HCT116 (cell line): ENCODE measurements around the gene HSPA12A. TPM values are rescaled to one million over a fixed set of nuclear protein-coding genes. Genes with fewer than 3 reads are reported as not detected.

Experiments used
- ATAC-seq: fragments of 200-7000 bp; cut with Tn5 transposase; 2 replicates; pipeline ENCODE4 v1.9.1; 2020; ENCODE audit warnings: mild to moderate bottlenecking, moderate library complexity
- BruUV-seq: library from RNA; stranded (reverse); fragments of 400-500 nt; replicated peaks from 2 replicates; lab custom pipeline; 2021; lab: Mats Ljungman, UMichigan
- CTCF ChIA-PET: fragments of 300-600 bp; sonication (Branson Sonifier 250); formaldehyde crosslinking; loops from one replicate; lab custom pipeline; 2021; ENCODE audit warnings: antibody characterized with exemption; lab: Charles Lee
- POLR2A ChIA-PET: fragments of 300-600, 350-600 bp; sonication (Branson Sonifier 250); formaldehyde crosslinking; loops from one replicate; lab custom pipeline; 2021; ENCODE audit warnings: antibody characterized with exemption; lab: Charles Lee
- RAD21 ChIA-PET, 2 experiments: fragments of 300-600 bp; sonication (Branson Sonifier 250); formaldehyde crosslinking; loops; one replicate each; lab custom pipeline; 2023; ENCODE audit warnings: low total read pairs in 2 of 2; ENCODE audit not compliant: uncharacterized antibody in 2 of 2, unreplicated experiment in 2 of 2, low non-redundant PET in 1 of 2; lab: Charles Lee
- DNase-seq: peaks from one replicate; pipeline ENCODE4 v3.0.0-alpha.2; 2010; ENCODE audit warnings: low read depth, low spot score
- H2AFZ ChIP-seq: fragments of 200-600 bp; shearing (Covaris generic), sonication (generic); 2 replicates; pipeline ENCODE4 v1.6.1; 2017; ENCODE audit warnings: low read depth, mixed run types, mixed read lengths, antibody characterized with exemption, low read length; ENCODE audit not compliant: poor library complexity, severe bottlenecking
- H3K27ac ChIP-seq: 2 replicates; pipeline ENCODE4 v1.5.1; 2012; ENCODE audit warnings: low read depth, low read length
- H3K27me3 ChIP-seq: fragments of 200-600 bp; sonication (generic); 2 replicates; pipeline ENCODE4 v1.6.1; 2016; ENCODE audit warnings: mixed run types, low read length, mixed read lengths; ENCODE audit not compliant: insufficient read depth
- H3K36me3 ChIP-seq, 2 experiments: fragments of 200-500 bp in 1 of 2; fragments of 200-600 bp in 1 of 2; sonication (Bioruptor generic) in 1 of 2; sonication (generic) in 1 of 2; 2 replicates each; pipeline versions ENCODE4 v1.5.1 to v1.6.1; 2014 to 2016; ENCODE audit warnings: low read length in 2 of 2, inconsistent platforms in 1 of 2, mixed read lengths in 1 of 2, mixed run types in 1 of 2; ENCODE audit not compliant: insufficient read depth in 2 of 2, control insufficient read depth in 1 of 2
- H3K4me1 ChIP-seq, 2 experiments: fragments of 200-600 bp in 1 of 2; sonication (generic) in 1 of 2; 2 replicates each; pipeline versions ENCODE4 v1.5.1 to v1.6.1; 2012 to 2017; ENCODE audit warnings: low read length in 2 of 2, inconsistent platforms in 1 of 2, mild to moderate bottlenecking in 1 of 2, mixed read lengths in 1 of 2, mixed run types in 1 of 2, moderate library complexity in 1 of 2; ENCODE audit not compliant: insufficient read depth in 2 of 2, control insufficient read depth in 1 of 2
- H3K4me2 ChIP-seq: fragments of 200-600 bp; sonication (generic); 2 replicates; pipeline ENCODE4 v1.6.1; 2017; ENCODE audit warnings: mixed run types, low read length, mixed read lengths
- H3K4me3 ChIP-seq, 2 experiments: fragments of 200-600 bp in 1 of 2; sonication (generic) in 1 of 2; replicated peaks in 1 of 2; 2 replicates each; pipeline ENCODE4 v1.5.1; 2011 to 2016; ENCODE audit warnings: low read length in 2 of 2, control low read depth in 1 of 2, low read depth in 1 of 2, mild to moderate bottlenecking in 1 of 2, mixed read lengths in 1 of 2, mixed run types in 1 of 2
- H3K79me2 ChIP-seq: fragments of 200-600 bp; sonication (generic); 2 replicates; pipeline ENCODE4 v1.6.1; 2017; ENCODE audit warnings: mild to moderate bottlenecking, mixed run types, low read length, moderate library complexity, mixed read lengths; ENCODE audit not compliant: insufficient read depth
- H3K9ac ChIP-seq: fragments of 200-600 bp; sonication (generic); 2 replicates; pipeline ENCODE4 v1.6.1; 2016; ENCODE audit warnings: low read length, mixed read lengths
- H3K9me2 ChIP-seq: fragments of 200-600 bp; sonication (generic), shearing (Covaris generic); 2 replicates; pipeline ENCODE4 v1.6.1; 2017; ENCODE audit warnings: mixed run types, mild to moderate bottlenecking, moderate library complexity; ENCODE audit not compliant: insufficient read depth
- H3K9me3 ChIP-seq, 2 experiments: fragments of 200-500 bp in 1 of 2; fragments of 200-600 bp in 1 of 2; sonication (Bioruptor generic) in 1 of 2; sonication (generic) in 1 of 2; 2 replicates each; pipeline ENCODE4 v1.6.1; 2014 to 2017; ENCODE audit warnings: low read length in 2 of 2, mixed read lengths in 2 of 2, inconsistent platforms in 1 of 2, low read depth in 1 of 2, mild to moderate bottlenecking in 1 of 2, mixed run types in 1 of 2, moderate library complexity in 1 of 2; ENCODE audit not compliant: control insufficient read depth in 1 of 2, insufficient read depth in 1 of 2
- H4K20me1 ChIP-seq: fragments of 200-600 bp; sonication (generic), shearing (Covaris generic); 2 replicates; pipeline ENCODE4 v1.6.1; 2017; ENCODE audit warnings: mixed run types, mild to moderate bottlenecking, moderate library complexity; ENCODE audit not compliant: insufficient read depth
- CTCF ChIP-seq, 3 experiments: fragments of 200-600 bp in 1 of 3; sonication (generic) in 1 of 3; IDR thresholded peaks in 2 of 3; conservative IDR thresholded peaks in 1 of 3; 2 replicates each; pipeline ENCODE4 v1.5.1; 2012 to 2017; ENCODE audit warnings: low read depth in 2 of 3, low read length in 2 of 3, antibody characterized with exemption in 1 of 3, borderline replicate concordance in 1 of 3, control low read depth in 1 of 3, mild to moderate bottlenecking in 1 of 3, mixed read lengths in 1 of 3, mixed run types in 1 of 3, moderate library complexity in 1 of 3; ENCODE audit not compliant: insufficient read depth in 1 of 3
- ELF1 ChIP-seq: IDR thresholded peaks from 2 replicates; pipeline ENCODE4 v1.6.1; 2012; ENCODE audit warnings: low read depth, borderline replicate concordance
- JUND ChIP-seq: IDR thresholded peaks from 2 replicates; pipeline ENCODE4 v1.6.1; 2012
- MAX ChIP-seq: IDR thresholded peaks from 2 replicates; pipeline ENCODE4 v1.6.1; 2012
- REST ChIP-seq: IDR thresholded peaks from 2 replicates; pipeline ENCODE4 v1.6.1; 2012; ENCODE audit warnings: low read depth
- intact Hi-C: fragments of 100-400 bp; cut with micrococcal nuclease; formaldehyde crosslinking; loops from 2 replicates; pipeline ENCODE4 v1.10.0; 2022
- total RNA-seq: library from RNA; stranded (reverse); gene quantifications from one replicate; pipeline ENCODE4 v1.2.1, GENCODE V29; 2021; ENCODE audit not compliant: unreplicated experiment

The HSPA12A gene
- total RNA-seq, 1 experiment from 2014 or later: 19.8 TPM

- Histone ChIP-seq H3K9me2 (no peaks in the 10 kb centered on the region), H3K4me1 (peaks cover 0 to 5% of the 10 kb centered on the region in 2 experiments; a peak in 1 of 4 replicates), H3K27me3 (no peaks in the 10 kb centered on the region), H3K9me3 (no peaks in the 10 kb centered on the region), H3K4me3 (no peak overlapping the region)
- BruUV-seq: no TSS peak
- TF ChIP-seq ELF1 (no peak), CTCF (IDR thresholded peaks at IDR 0.05 in 2 of 3, conservative IDR thresholded peaks at IDR 0.05 in 1 of 3; ENCODE audit: borderline replicate concordance in 1 of 3, insufficient read depth in 1 of 3, low read depth in 2 of 3, low read length in 2 of 3) (no peak), MAX (no peak), JUND (no peak), REST (no peak)
- TF ChIP-seq, all 23 proteins: peak for 0
- Histone ChIP-seq H3K9ac (no peak overlapping the region), H3K36me3 (no peaks in the 10 kb centered on the region), H3K27ac (no peak overlapping the region), H3K4me2 (no peak overlapping the region), H2AFZ (no peak overlapping the region), H4K20me1 (no peaks in the 10 kb centered on the region), H3K79me2 (no peaks in the 10 kb centered on the region)
- RAD21 ChIA-PET: no interaction called here
- DNase-seq (no peak), ATAC-seq (no peak)
- CTCF ChIA-PET: no interaction called here
- POLR2A ChIA-PET: no interaction called here
- intact Hi-C loops: no loop called here
Observed at GRCh38 chr10:116756277-116756676, 13.9 kb upstream of the HSPA12A start.
